Dendritic cell treated with granulocyte-macrophage colony-stimulating factor and Interleukin-4, amounts not matched to agents 40 ng/mL and 50 ng/mL, for 4 days (primary cell): ENCODE results near the gene CD302.
A peak's percentile ranks its signal among the peaks of the same experiment; 100 is the strongest.
"Not testable (repeated sequence)": the region's sequence is repeated elsewhere in the genome, so short reads cannot be mapped to it uniquely, and the experiment has no call there.

ENCODE experiments used
- H3K27ac Mint-ChIP-seq: one replicate; pipeline ENCODE4 v1.8.0; 2022; ENCODE audit warnings: mild to moderate bottlenecking, mixed read lengths
- H3K27me3 Mint-ChIP-seq: one replicate; pipeline ENCODE4 v1.8.0; 2022; ENCODE audit warnings: mild to moderate bottlenecking, mixed read lengths
- H3K36me3 Mint-ChIP-seq: one replicate; pipeline ENCODE4 v1.8.0; 2022; ENCODE audit warnings: low read depth, mixed read lengths
- H3K4me1 Mint-ChIP-seq: one replicate; pipeline ENCODE4 v1.8.0; 2022; ENCODE audit warnings: low read depth, mixed read lengths
- H3K4me3 Mint-ChIP-seq: one replicate; pipeline ENCODE4 v1.8.0; 2022; ENCODE audit warnings: mild to moderate bottlenecking, moderate library complexity, mixed read lengths
- H3K9me3 Mint-ChIP-seq: one replicate; pipeline ENCODE4 v1.8.0; 2022; ENCODE audit warnings: mixed read lengths
- intact Hi-C: fragments of 100-400 bp; cut with micrococcal nuclease; formaldehyde crosslinking; loops from one replicate; pipeline ENCODE4 v1.15.0; 2022

CD302 gene

GRCh38 chr2:159797543-159798375 lies at the start of gene CD302:
TSS of gene CD302 (minus strand) at chr2:159798208. CDS start at chr2:159798198, 10 bp downstream.
- peak within 1 kb of the TSS; percentile 92 for H3K4me3 Mint-ChIP-seq
- H3K36me3 Mint-ChIP-seq = peaks cover 15% of the 10 kb centered on the region
- no peaks in the 10 kb centered on the region for H3K27me3 Mint-ChIP-seq
- no peaks in the 10 kb centered on the region for H3K9me3 Mint-ChIP-seq
- intact Hi-C loops = loop anchor here (5.0 kb wide), 1 partner anchor 85 kb away; the partner anchor contains the start of gene MARCHF7
- peaks cover 62% of the 10 kb centered on the region for H3K4me1 Mint-ChIP-seq
- peak within 1 kb of the TSS; percentile 99 for H3K27ac Mint-ChIP-seq

GRCh38 chr2:159846564-159846963 lies 48.6 kb upstream of the CD302 start:
- H3K4me3 Mint-ChIP-seq = no peak overlapping the region
- H3K27ac Mint-ChIP-seq = no peak overlapping the region
- H3K9me3 Mint-ChIP-seq = no peaks in the 10 kb centered on the region
- peaks cover 35% of the 10 kb centered on the region for H3K36me3 Mint-ChIP-seq
- peaks cover 14% of the 10 kb centered on the region for H3K4me1 Mint-ChIP-seq
- intact Hi-C loops = no loop called here
- no peaks in the 10 kb centered on the region for H3K27me3 Mint-ChIP-seq

- H3K36me3 Mint-ChIP-seq = peaks cover 57% of the 10 kb centered on the region
- no peaks in the 10 kb centered on the region for H3K4me1 Mint-ChIP-seq
- H3K9me3 Mint-ChIP-seq = no peaks in the 10 kb centered on the region
- H3K4me3 Mint-ChIP-seq = no peak overlapping the region
- intact Hi-C loops = no loop called here
- H3K27ac Mint-ChIP-seq = no peak overlapping the region
- no peaks in the 10 kb centered on the region for H3K27me3 Mint-ChIP-seq
These were observed 42.6 kb upstream of the CD302 start for GRCh38 chr2:159840616-159841015.

- no peaks in the 10 kb centered on the region for H3K9me3 Mint-ChIP-seq
- H3K27ac Mint-ChIP-seq = peak overlapping the region; percentile 44
- intact Hi-C loops = no loop called here
- peaks cover 52% of the 10 kb centered on the region for H3K36me3 Mint-ChIP-seq
- H3K4me3 Mint-ChIP-seq = no peak overlapping the region
- H3K27me3 Mint-ChIP-seq = no peaks in the 10 kb centered on the region
- H3K4me1 Mint-ChIP-seq = peaks cover 15% of the 10 kb centered on the region
These were observed 34.9 kb upstream of the CD302 start for GRCh38 chr2:159832858-159833257.

- Mint-ChIP-seq H3K36me3 (peaks cover 52% of the 10 kb centered on the region), H3K27ac (peak overlapping the region; percentile 44), H3K27me3 (no peaks in the 10 kb centered on the region), H3K4me1 (peaks cover 15% of the 10 kb centered on the region), H3K4me3 (no peak overlapping the region), H3K9me3 (no peaks in the 10 kb centered on the region)
- intact Hi-C loops = no loop called here
These were observed 34.0 kb upstream of the CD302 start for GRCh38 chr2:159832026-159832425.

GRCh38 chr2:159829376-159829775 lies 31.4 kb upstream of the CD302 start:
- intact Hi-C loops = no loop called here
- peaks cover 15% of the 10 kb centered on the region for H3K4me1 Mint-ChIP-seq
- no peaks in the 10 kb centered on the region for H3K27me3 Mint-ChIP-seq
- no peaks in the 10 kb centered on the region for H3K9me3 Mint-ChIP-seq
- H3K27ac Mint-ChIP-seq = no peak overlapping the region
- no peak overlapping the region for H3K4me3 Mint-ChIP-seq
- peaks cover 66% of the 10 kb centered on the region for H3K36me3 Mint-ChIP-seq

- no peaks in the 10 kb centered on the region for H3K27me3 Mint-ChIP-seq
- H3K36me3 Mint-ChIP-seq = peaks cover 63% of the 10 kb centered on the region
- H3K27ac Mint-ChIP-seq = no peak overlapping the region
- intact Hi-C loops = no loop called here
- no peaks in the 10 kb centered on the region for H3K9me3 Mint-ChIP-seq
- H3K4me1 Mint-ChIP-seq = peaks cover 15% of the 10 kb centered on the region
- no peak overlapping the region for H3K4me3 Mint-ChIP-seq
These were observed 30.7 kb upstream of the CD302 start for GRCh38 chr2:159828738-159829137.

GRCh38 chr2:159822478-159822833 lies 24.4 kb upstream of the CD302 start:
- not testable (repeated sequence) for H3K27ac Mint-ChIP-seq

GRCh38 chr2:159821775-159822477 lies 23.9 kb upstream of the CD302 start:
- H3K27ac Mint-ChIP-seq, H3K4me3 Mint-ChIP-seq, H3K27me3 Mint-ChIP-seq, intact Hi-C loops, H3K9me3 Mint-ChIP-seq: not testable (repeated sequence)
- Mint-ChIP-seq H3K4me1 (peaks cover 24% of the 10 kb centered on the region), H3K36me3 (peaks cover 59% of the 10 kb centered on the region)

More at GRCh38 chr2:159822478-159822833, 24.4 kb upstream of the CD302 start:
- H3K4me1 Mint-ChIP-seq = peaks cover 19% of the 10 kb centered on the region
- H3K9me3 Mint-ChIP-seq, intact Hi-C loops, H3K4me3 Mint-ChIP-seq, H3K27me3 Mint-ChIP-seq: not testable (repeated sequence)
- H3K36me3 Mint-ChIP-seq = peaks cover 64% of the 10 kb centered on the region

GRCh38 chr2:159818940-159819339 lies 20.9 kb upstream of the CD302 start:
- Mint-ChIP-seq H3K4me3 (no peak overlapping the region), H3K4me1 (peaks cover 25% of the 10 kb centered on the region), H3K27me3 (no peaks in the 10 kb centered on the region), H3K9me3 (no peaks in the 10 kb centered on the region), H3K36me3 (peaks cover 46% of the 10 kb centered on the region), H3K27ac (peak overlapping the region; percentile 52)
- intact Hi-C loops = no loop called here

- intact Hi-C loops = no loop called here
- H3K27ac Mint-ChIP-seq = peak overlapping the region; percentile 86
- no peak overlapping the region for H3K4me3 Mint-ChIP-seq
- H3K27me3 Mint-ChIP-seq = no peaks in the 10 kb centered on the region
- H3K4me1 Mint-ChIP-seq = peaks cover 36% of the 10 kb centered on the region
- peaks cover 49% of the 10 kb centered on the region for H3K36me3 Mint-ChIP-seq
- H3K9me3 Mint-ChIP-seq = no peaks in the 10 kb centered on the region
These were observed 19.3 kb upstream of the CD302 start for GRCh38 chr2:159817283-159817682.

- H3K27ac Mint-ChIP-seq = no peak overlapping the region
- H3K36me3 Mint-ChIP-seq = peaks cover 39% of the 10 kb centered on the region
These were observed 13.2 kb upstream of the CD302 start for GRCh38 chr2:159811232-159811631.

GRCh38 chr2:159808032-159808425 lies 10.0 kb upstream of the CD302 start:
- peaks cover 19% of the 10 kb centered on the region for H3K4me1 Mint-ChIP-seq
- no peak overlapping the region for H3K4me3 Mint-ChIP-seq
- H3K27me3 Mint-ChIP-seq = no peaks in the 10 kb centered on the region
- intact Hi-C loops = no loop called here
- peaks cover 30% of the 10 kb centered on the region for H3K36me3 Mint-ChIP-seq
- no peak overlapping the region for H3K27ac Mint-ChIP-seq
- no peaks in the 10 kb centered on the region for H3K9me3 Mint-ChIP-seq

More at GRCh38 chr2:159811232-159811631, 13.2 kb upstream of the CD302 start:
- no peaks in the 10 kb centered on the region for H3K9me3 Mint-ChIP-seq
- H3K4me3 Mint-ChIP-seq = no peak overlapping the region
- intact Hi-C loops = no loop called here
- no peaks in the 10 kb centered on the region for H3K27me3 Mint-ChIP-seq
- peaks cover 17% of the 10 kb centered on the region for H3K4me1 Mint-ChIP-seq
